OCI-LY1 (cell line): ENCODE data around the gene KLHL25.

Source experiments
- CTCF ChIP-seq: fragments of 200-600 bp; sonication (generic), shearing (Covaris generic); IDR thresholded peaks from 2 replicates; pipeline ENCODE4 v1.5.1; 2017; ENCODE audit warnings: mild to moderate bottlenecking, antibody characterized with exemption, low read length, moderate library complexity, mixed read lengths
- EZH2 ChIP-seq: fragments of 200-600 bp; sonication (generic), shearing (Covaris generic); IDR thresholded peaks from 2 replicates; pipeline ENCODE4 v1.8.0; 2017; ENCODE audit warnings: borderline replicate concordance, mixed run types, mild to moderate bottlenecking, antibody characterized with exemption, low read length, moderate library complexity, mixed read lengths

GRCh38 chr15:85771271-85771670 is 23.5 kb downstream of the KLHL25 start:
- no peak for TF ChIP-seq CTCF
- no peak for TF ChIP-seq EZH2
